ENCODE data around the gene SATB1.
"Not testable (repeated sequence)": the region's sequence is repeated elsewhere in the genome, so short reads cannot be mapped to it uniquely, and the experiment has no call there.

- not testable (repeated sequence) for TF ChIP-seq REST (tag by site-specific recombination; IDR thresholded peaks at IDR 0.05); ZNF18 (tag by site-specific recombination; IDR thresholded peaks at IDR 0.05); CTCF (tag by site-specific recombination; IDR thresholded peaks at IDR 0.05); ZSCAN16 (tag by site-specific recombination; IDR thresholded peaks at IDR 0.05); TCF7L2 (IDR thresholded peaks at IDR 0.05; ENCODE audit: borderline replicate concordance, low read depth, low read length); ZNF324 (tag by site-specific recombination; IDR thresholded peaks at IDR 0.05); ZNF37A (tag by site-specific recombination; IDR thresholded peaks at IDR 0.05); IKZF3 (tag by site-specific recombination; IDR thresholded peaks at IDR 0.05); ZBTB8A (tag by site-specific recombination; IDR thresholded peaks at IDR 0.05)
These were observed 24.5 kb upstream of the SATB1 start for GRCh38 chr3:18449618-18450017.
